GM19468 (cell line): ENCODE results near the gene GALNT10.
"Not testable (repeated sequence)": the region's sequence is repeated elsewhere in the genome, so short reads cannot be mapped to it uniquely, and the experiment has no call there.

Source experiments
- ATAC-seq: cut with Tn5 transposase; IDR thresholded peaks from one replicate; pipeline ENCODE4 v1.9.1; 2021; ENCODE audit warnings: mild to moderate bottlenecking, moderate library complexity, moderate number of reproducible peaks; ENCODE audit not compliant: unreplicated experiment; ENCODE audit errors: extremely low read depth

Gene GALNT10

GRCh38 chr5:154342963-154343362 is 152.4 kb downstream of the GALNT10 start:
- no peak for ATAC-seq

DNA sequence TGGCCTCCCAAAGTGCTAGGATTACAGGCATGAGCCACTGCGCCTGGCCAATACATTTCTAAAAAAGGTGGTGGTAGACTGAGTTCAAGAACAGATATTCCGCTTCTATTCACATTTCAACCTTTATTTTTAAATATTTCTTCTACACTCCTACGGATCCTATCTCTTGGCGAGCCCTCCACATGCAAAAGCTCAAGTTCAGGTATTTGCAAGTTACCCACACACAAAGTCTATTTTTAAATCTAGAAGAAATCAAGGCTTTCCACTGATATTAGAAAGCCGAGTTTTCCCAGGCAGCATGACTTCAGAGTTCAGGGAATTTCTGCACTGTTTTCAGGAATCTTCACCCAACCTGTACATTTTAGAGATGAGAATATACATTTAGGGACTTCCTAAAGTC is 153.9 kb downstream of the GALNT10 start:
- ATAC-seq: no peak

GRCh38 chr5:154345255-154345952 is 154.9 kb downstream of the GALNT10 start:
- no peak for ATAC-seq

DNA sequence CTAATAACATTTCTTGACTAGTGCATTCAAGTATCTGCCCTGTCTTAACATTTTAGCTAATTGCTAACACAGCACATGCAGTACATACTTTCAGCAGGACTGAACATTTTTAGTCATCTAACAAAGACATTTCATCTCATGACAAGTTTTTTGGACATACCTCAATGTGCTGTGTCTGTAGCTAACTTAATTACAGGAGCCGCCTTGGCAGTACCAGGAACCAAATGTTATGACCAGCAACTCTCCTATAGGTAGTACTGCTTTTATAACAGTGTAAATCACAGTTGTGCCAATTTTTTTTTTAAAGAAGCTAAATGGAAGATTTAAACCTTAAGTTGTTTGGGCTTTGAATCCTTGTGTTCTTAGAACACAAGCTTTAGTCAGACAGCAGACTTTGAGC is 155.9 kb downstream of the GALNT10 start:
- ATAC-seq: no peak

DNA sequence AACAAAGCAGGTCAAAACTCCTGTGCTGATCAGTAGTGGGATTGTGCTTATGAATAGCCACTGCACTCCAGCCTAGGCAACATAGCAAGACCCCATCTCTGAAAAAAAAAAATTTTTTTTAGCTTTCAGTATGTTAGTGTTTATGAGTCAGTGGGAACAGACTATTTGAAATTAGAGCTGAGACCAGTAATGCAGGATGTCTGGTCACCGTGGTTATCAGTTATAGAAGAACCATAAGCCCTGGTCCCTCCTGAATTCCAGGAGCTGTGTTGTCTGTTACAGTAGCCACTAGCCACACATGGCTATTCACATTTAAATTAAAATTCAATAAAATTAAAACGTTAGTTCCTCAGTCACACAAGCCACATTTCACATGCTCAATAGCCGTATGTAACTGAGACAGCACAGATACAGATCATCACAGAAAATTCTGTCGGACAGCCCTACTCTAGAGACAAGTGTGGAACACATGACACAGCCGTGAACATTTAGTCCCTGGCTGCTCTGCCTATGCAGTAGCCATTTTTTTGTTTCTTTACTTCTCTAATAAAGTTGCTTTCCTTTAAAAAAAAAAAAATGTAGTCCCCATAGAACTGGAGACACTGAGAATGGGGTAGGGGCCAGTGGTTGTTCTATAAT is 159.2 kb downstream of the GALNT10 start:
- no peak for ATAC-seq

DNA sequence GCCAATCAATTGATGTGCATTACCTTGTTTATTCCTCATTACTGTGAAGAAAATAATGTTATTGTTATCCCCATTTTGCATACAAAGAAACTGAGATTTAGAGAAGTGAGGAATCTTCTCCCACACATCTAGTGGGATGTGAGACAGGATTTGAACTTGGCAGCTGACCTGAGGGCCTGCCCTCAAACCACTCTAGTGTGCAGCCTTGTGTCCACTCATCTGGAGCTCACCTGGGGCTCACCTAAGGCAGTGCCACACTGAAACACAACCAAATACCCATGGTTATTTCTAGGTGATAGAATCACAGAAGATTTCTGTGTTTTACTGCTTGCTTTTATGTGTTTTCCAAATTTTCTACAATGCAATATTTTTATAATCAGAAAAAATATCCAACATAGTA is 160.6 kb downstream of the GALNT10 start:
- no peak for ATAC-seq

- no peak for ATAC-seq
Measured at GRCh38 chr5:154351566-154351965, 161.0 kb downstream of the GALNT10 start.

DNA sequence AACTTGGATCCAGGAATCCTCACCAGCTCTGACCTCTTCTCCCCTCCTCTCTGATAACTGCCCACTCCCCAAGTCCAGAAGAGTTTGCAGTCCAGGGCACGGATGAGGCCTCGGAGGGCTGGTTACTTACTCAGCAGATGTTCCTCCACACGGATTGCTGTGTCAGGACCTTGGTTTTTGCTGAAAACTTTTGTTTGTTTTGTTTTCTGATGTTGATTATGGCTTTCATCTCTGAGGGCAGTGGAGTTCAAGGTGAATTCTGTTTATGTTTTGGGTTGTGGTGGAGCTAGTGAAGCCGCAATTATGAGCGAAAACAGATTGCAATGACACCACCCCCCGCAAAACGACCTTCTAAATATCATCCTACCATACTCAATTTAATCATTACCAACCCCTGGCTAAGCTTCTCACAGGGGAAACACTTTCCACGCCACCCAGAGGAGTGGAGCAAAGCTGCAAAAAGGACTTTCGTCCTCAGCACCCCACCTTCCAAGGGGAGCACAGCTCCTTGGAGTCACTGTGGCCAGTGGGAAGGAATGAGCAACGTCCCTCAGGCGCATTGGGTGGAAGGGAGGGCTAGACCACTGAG is 162.5 kb downstream of the GALNT10 start:
- no peak for ATAC-seq

GRCh38 chr5:154355129-154355611 is 164.6 kb downstream of the GALNT10 start:
- ATAC-seq: no peak

GRCh38 chr5:154356020-154356655 is 165.6 kb downstream of the GALNT10 start:
- ATAC-seq: no peak

DNA sequence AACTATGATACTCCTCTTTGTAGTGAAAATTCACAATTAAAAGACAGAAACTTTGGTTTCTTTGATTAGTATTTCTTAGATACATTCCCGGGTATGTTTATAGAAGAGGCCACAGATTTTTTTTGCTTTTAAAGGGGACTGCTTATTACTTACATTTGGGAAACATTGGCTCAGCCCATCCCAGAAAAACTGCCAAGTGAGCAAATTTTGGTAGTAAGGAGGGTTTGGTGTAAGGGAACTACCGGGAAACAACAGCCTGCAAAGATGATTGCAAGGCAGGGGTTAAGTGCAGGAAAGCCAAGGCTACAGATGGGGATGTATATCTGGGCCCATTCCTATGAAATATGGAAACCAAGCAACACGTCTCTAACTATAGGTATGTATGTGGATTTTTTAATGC is 166.4 kb downstream of the GALNT10 start:
- no peak for ATAC-seq

GRCh38 chr5:154358516-154359220 is 168.1 kb downstream of the GALNT10 start:
- ATAC-seq: no peak

- ATAC-seq: no peak
Measured at GRCh38 chr5:154359221-154359573, 168.7 kb downstream of the GALNT10 start.

- ATAC-seq: not testable (repeated sequence)
Measured at GRCh38 chr5:154360241-154360640, 169.7 kb downstream of the GALNT10 start.

DNA sequence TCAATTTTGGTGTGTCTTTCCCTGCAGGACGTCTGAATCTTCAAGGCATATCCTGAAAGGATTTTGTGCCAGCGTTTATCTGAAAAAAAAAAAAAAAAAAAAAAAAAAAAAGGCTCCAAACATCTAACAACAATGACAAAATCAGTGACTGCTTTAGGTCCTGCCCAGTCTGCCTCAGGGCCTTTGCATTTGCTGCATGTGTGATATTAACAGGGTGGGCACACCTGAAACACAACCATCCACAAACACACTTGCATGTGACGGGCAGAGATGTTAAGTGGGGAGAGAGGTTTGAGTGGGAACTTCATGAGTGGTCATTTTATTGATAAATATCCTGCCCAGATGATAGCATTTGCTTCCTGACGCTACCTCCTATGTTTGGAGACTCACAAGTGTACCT is 172.9 kb downstream of the GALNT10 start:
- ATAC-seq: no peak

DNA sequence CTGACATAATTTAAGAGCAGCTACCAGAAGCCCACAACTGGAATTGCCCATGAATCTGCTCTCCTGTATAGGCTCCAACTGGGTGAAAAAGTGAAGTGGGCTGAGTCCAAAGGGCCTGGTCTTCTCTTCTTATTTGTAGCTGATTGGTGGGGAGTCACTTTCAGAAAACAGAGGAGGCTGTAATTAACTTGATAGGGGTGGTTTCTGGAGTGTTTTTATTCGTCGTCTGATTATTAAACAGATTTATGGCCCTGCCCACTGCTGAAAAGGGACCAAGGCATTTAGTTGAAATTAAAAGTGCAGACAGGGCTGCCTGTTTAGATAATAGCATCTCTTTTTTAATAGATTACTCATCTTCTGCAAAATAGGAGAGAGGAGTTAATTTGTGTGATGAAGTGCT is 174.2 kb downstream of the GALNT10 start:
- ATAC-seq: no peak

DNA sequence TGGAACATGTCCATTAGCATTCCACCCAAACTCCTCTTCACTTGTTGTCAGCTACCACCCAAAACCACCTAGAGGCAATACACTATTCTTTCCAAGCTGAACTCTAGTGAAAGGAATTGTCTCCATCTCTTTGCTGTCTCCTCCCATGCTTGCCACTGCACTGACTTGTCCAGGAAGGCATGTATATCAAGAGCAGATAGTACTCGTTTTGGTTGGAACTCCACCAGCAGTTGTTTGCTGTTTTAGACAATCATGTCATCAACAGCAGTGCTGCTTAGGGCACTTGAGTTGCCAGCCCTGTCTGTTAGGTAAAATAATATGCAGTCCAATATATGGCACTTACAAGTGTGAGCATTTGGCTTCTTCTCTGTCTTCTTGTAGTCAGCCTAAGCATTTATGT is 175.3 kb downstream of the GALNT10 start:
- no peak for ATAC-seq

- no peak for ATAC-seq
Measured at GRCh38 chr5:154366353-154366752, 175.8 kb downstream of the GALNT10 start.

- ATAC-seq: no peak
Measured at GRCh38 chr5:154367101-154367500, 176.6 kb downstream of the GALNT10 start.

GRCh38 chr5:154368041-154368800 is 177.7 kb downstream of the GALNT10 start:
- no peak for ATAC-seq
